Suprapubic skin (tissue), 4 donors: ENCODE measurements around the gene METTL21A.

Experiments used
- CTCF ChIP-seq, 2 donors: fragments of 200-600 bp in 1 of 2; fragments of 450-650 bp in 1 of 2; sonication (generic) in 1 of 2; IDR thresholded peaks; one replicate each; pipeline ENCODE4 v1.5.1; 2016 to 2019; ENCODE audit warnings: antibody characterized with exemption in 2 of 2, mild to moderate bottlenecking in 1 of 2, moderate library complexity in 1 of 2
- EP300 ChIP-seq: sonication (generic); formaldehyde crosslinking; IDR thresholded peaks from one replicate; pipeline ENCODE4 v1.6.1; 2017; ENCODE audit warnings: antibody characterized with exemption
- POLR2A ChIP-seq, 2 donors: fragments of 450-650 bp; IDR thresholded peaks; one replicate each; pipeline ENCODE4 v1.6.1; 2017; ENCODE audit warnings: antibody characterized with exemption in 2 of 2, mild to moderate bottlenecking in 2 of 2, moderate library complexity in 2 of 2
- POLR2AphosphoS5 ChIP-seq, 3 donors: sonication (generic); formaldehyde crosslinking; IDR thresholded peaks; one replicate each; pipeline ENCODE4 v1.6.1; 2017; ENCODE audit warnings: antibody characterized with exemption in 3 of 3

- TF ChIP-seq POLR2A (IDR thresholded peaks at IDR 0.05) (no peak), CTCF (IDR thresholded peaks at IDR 0.05) (no peak), EP300 (no peak), POLR2AphosphoS5 (IDR thresholded peaks at IDR 0.05) (no peak)
These were observed 18.4 kb downstream of the METTL21A start for GRCh38 chr2:207606829-207607228.
